Neuronal stem cell (in vitro differentiated cells): Measurements from ENCODE around the gene GNG14.

Source experiments
- DNase-seq: peaks from one replicate; pipeline ENCODE4 v3.0.0-alpha.2; 2013; ENCODE audit warnings: low spot score
- H2AFZ ChIP-seq: one replicate; pipeline ENCODE4 v1.6.1; 2013; ENCODE audit warnings: mild to moderate bottlenecking, low read length, inconsistent platforms
- H2AK5ac ChIP-seq: 2 replicates; pipeline ENCODE4 v1.6.1; 2013; ENCODE audit warnings: low read depth, mild to moderate bottlenecking, inconsistent platforms, low read length, moderate library complexity, mixed read lengths
- H2BK120ac ChIP-seq: 2 replicates; pipeline ENCODE4 v1.6.1; 2013; ENCODE audit warnings: low read depth, mild to moderate bottlenecking, inconsistent platforms, low read length, moderate library complexity, mixed read lengths
- H2BK12ac ChIP-seq: one replicate; pipeline ENCODE4 v1.6.1; 2013; ENCODE audit warnings: low read length, inconsistent platforms
- H2BK15ac ChIP-seq: 2 replicates; pipeline ENCODE4 v1.6.1; 2013; ENCODE audit warnings: mild to moderate bottlenecking, low read length, inconsistent platforms, mixed read lengths
- H2BK5ac ChIP-seq: one replicate; pipeline ENCODE4 v1.6.1; 2013; ENCODE audit warnings: inconsistent platforms, mild to moderate bottlenecking, low read length, moderate library complexity
- H3K14ac ChIP-seq: one replicate; pipeline ENCODE4 v1.6.1; 2013; ENCODE audit warnings: low read length, inconsistent platforms
- H3K18ac ChIP-seq: 2 replicates; pipeline ENCODE4 v1.6.1; 2013; ENCODE audit warnings: low read length, inconsistent platforms
- H3K23ac ChIP-seq: 2 replicates; pipeline ENCODE4 v1.6.1; 2013; ENCODE audit warnings: low read depth, mild to moderate bottlenecking, mixed read lengths, low read length, inconsistent platforms; ENCODE audit not compliant: poor library complexity
- H3K27ac ChIP-seq: replicated peaks from 3 replicates; pipeline ENCODE4 v1.5.1; 2013; ENCODE audit warnings: low read length, inconsistent platforms
- H3K27me3 ChIP-seq, 3 experiments: 2 replicates each; pipeline ENCODE4 v1.6.1; 2013; ENCODE audit warnings: low read length in 3 of 3, mild to moderate bottlenecking in 2 of 3, inconsistent platforms in 1 of 3, low read depth in 1 of 3, mixed read lengths in 1 of 3, moderate library complexity in 1 of 3; ENCODE audit not compliant: control insufficient read depth in 3 of 3, insufficient read depth in 3 of 3
- H3K36me3 ChIP-seq, 2 donors: replicated peaks in 1 of 2; 2 replicates each; pipeline ENCODE4 v1.6.1; 2013; ENCODE audit warnings: low read length in 2 of 2; ENCODE audit not compliant: control insufficient read depth in 2 of 2, insufficient read depth in 2 of 2
- H3K4ac ChIP-seq: 2 replicates; pipeline ENCODE4 v1.6.1; 2013; ENCODE audit warnings: inconsistent platforms, mild to moderate bottlenecking, low read length, moderate library complexity
- H3K4me1 ChIP-seq, 2 donors: 1 replicate in 1 of 2; 2 replicates in 1 of 2; pipeline ENCODE4 v1.6.1; 2013; ENCODE audit warnings: low read length in 2 of 2, low read depth in 1 of 2; ENCODE audit not compliant: control insufficient read depth in 2 of 2, insufficient read depth in 1 of 2
- H3K4me2 ChIP-seq: one replicate; pipeline ENCODE4 v1.6.1; 2013; ENCODE audit warnings: mild to moderate bottlenecking, low read length, inconsistent platforms; ENCODE audit not compliant: insufficient read depth, poor library complexity, severe bottlenecking
- H3K4me3 ChIP-seq, 2 donors: 2 replicates each; pipeline ENCODE4 v1.5.1; 2013; ENCODE audit warnings: low read length in 2 of 2, mild to moderate bottlenecking in 2 of 2, inconsistent platforms in 1 of 2, moderate library complexity in 1 of 2
- H3K79me1 ChIP-seq: one replicate; pipeline ENCODE4 v1.6.1; 2013; ENCODE audit warnings: low read depth, mild to moderate bottlenecking, inconsistent platforms, low read length, moderate library complexity
- H3K9ac ChIP-seq: one replicate; pipeline ENCODE4 v1.6.1; 2013; ENCODE audit warnings: mild to moderate bottlenecking, low read depth, low read length, inconsistent platforms; ENCODE audit not compliant: poor library complexity
- H3K9me3 ChIP-seq, 2 donors: replicated peaks in 1 of 2; 2 replicates each; pipeline versions ENCODE3 to v1.6.1; 2013; ENCODE audit warnings: low read length in 2 of 2, mild to moderate bottlenecking in 2 of 2, inconsistent platforms in 1 of 2, low read depth in 1 of 2, mixed read lengths in 1 of 2, moderate library complexity in 1 of 2; ENCODE audit not compliant: control insufficient read depth in 2 of 2, insufficient read depth in 1 of 2
- H4K8ac ChIP-seq: one replicate; pipeline ENCODE4 v1.6.1; 2013; ENCODE audit warnings: low read depth, mild to moderate bottlenecking, inconsistent platforms, low read length, moderate library complexity
- H4K91ac ChIP-seq: one replicate; pipeline ENCODE4 v1.6.1; 2013; ENCODE audit warnings: low read length, low read depth, mild to moderate bottlenecking, inconsistent platforms; ENCODE audit not compliant: poor library complexity
- WGBS, 2 donors: extraction: QIAGEN DNeasy Blood & Tissue Kit; methylation state at CpG; one replicate each; pipeline ENCODE4 v1.1.7; 2013; ENCODE audit warnings: missing lambda C conversion rate in 2 of 2, mixed read lengths in 1 of 2; ENCODE audit not compliant: insufficient read length in 2 of 2, insufficient replicate concordance in 1 of 2; ENCODE audit errors: extremely low coverage in 2 of 2; 5-methylcytosine and 5-hydroxymethylcytosine counted together

GNG14 gene

DNA sequence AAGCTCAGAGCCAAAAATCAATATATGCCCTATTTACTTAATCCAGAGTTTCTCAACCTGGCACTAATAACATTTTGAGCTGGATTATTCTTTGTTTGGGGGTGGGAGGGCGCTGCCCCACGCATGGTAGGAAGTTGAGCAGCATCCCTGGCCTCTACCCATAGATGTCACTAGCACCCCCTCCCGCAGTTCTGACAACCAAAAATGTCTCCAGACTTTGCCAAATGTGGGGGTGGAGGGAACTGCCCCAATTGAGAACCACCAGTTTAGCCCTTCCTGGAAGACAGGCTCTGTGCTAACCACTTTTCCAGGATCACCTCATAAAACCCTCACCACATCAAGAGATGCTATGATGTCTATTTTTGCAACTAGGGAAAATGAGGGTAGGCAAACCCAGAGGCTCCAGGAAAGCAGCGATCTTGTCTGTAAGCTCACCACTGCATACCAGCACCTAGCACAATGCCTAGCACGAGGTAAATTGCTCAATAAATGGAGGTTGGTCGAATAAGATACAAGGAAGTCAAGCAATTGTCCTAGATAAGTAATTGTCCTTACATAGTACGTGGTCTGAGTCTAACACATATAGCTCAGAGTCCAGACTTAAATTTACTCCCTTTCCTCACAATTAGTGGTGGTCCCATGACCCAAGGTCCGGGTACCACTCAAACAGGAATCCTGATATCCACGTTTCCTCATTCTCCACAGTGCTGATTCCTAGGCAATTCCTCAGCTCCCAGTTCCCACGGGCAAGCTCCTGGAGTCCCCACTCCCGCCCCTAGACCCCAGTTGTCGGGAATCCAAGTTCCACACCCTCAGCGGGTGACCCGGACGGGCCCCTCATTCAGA is 45.8 kb downstream of the GNG14 start:
- no peak overlapping the region for H3K4ac ChIP-seq
- H3K4me1 ChIP-seq, result peaks cover 9 to 11% of the 10 kb centered on the region in 2 donors
- peaks cover 31 to 45% of the 10 kb centered on the region in 2 donors for H3K36me3 ChIP-seq
- H2BK120ac ChIP-seq, result no peak overlapping the region
- peak overlapping the region; percentile 80 for H2BK5ac ChIP-seq
- peak overlapping the region; percentile 76 for H3K4me2 ChIP-seq
- peak; percentile 18 for DNase-seq
- WGBS, 2 donors, result no CpG with 5 or more reads among the region's 15 CpGs
- peak overlapping the region; percentile 89 for H2AFZ ChIP-seq
- no peak overlapping the region for H3K27ac ChIP-seq
- peak overlapping the region; percentile 78 to 99 for H3K4me3 ChIP-seq
- no peaks in the 10 kb centered on the region for H3K9me3 ChIP-seq
- no peak overlapping the region for H2BK15ac ChIP-seq
- H3K23ac ChIP-seq, result peak overlapping the region; percentile 56
- H3K14ac ChIP-seq, result peak overlapping the region; percentile 85
- peak overlapping the region; percentile 95 for H2AK5ac ChIP-seq
- peak overlapping the region; percentile 100 for H3K18ac ChIP-seq
- H4K8ac ChIP-seq, result no peak overlapping the region
- no peaks in the 10 kb centered on the region for H3K27me3 ChIP-seq
- H4K91ac ChIP-seq, result no peak overlapping the region
- peak overlapping the region; percentile 89 for H3K9ac ChIP-seq
- peaks cover 24% of the 10 kb centered on the region for H3K79me1 ChIP-seq
- H2BK12ac ChIP-seq, result no peak overlapping the region

DNA sequence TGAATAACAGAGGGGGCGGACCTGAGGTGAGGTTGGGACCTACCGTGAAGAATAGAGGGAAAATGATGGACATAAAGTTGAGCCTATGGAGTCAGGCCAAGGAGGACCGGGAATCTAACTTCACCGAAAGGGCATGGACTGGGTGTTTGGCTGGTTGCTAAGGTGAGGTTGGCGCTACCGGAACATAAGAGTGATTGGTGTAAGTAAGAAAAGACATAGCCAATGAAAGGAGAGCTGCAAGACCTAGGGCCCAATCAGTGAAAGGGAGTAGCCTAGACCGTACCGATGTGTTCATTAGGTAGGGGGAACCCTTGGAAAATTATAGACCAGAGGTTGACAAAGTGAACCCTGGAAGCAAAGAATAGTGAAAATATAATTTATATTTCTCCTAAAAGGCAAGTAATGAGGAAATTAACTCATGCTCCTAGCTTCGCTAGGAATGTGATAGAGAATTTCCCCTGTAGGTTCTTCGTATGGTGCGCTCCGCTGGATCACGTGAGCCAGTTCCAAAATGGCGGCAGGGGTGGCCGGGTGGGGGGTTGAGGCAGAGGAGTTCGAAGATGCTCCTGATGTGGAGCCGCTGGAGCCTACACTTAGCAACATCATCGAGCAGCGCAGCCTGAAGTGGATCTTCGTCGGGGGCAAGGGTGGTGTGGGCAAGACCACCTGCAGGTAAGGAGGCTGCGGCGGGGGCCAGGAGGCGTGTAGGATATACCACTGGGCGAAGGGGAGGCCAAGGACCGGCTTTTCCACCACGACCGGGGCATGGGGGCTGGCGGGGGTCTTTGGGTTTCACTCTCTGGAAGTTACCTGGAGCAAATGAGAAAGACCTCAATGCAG is 49.4 kb downstream of the GNG14 start, which contains the start of gene GET3:
GET3 (plus strand) TSS at position 503 of the 840 bp plus-strand sequence; CDS start at position 512, 9 bp downstream.
- DNase-seq, result peak; percentile 99
- Histone ChIP-seq H3K9me3 (no peaks in the 10 kb centered on the region), H3K14ac (no peak within 1 kb of the TSS), H3K4me1 (peaks cover 9 to 11% of the 10 kb centered on the region in 2 donors), H4K91ac (no peak within 1 kb of the TSS), H2AFZ (peak within 1 kb of the TSS; percentile 89), H2BK120ac (no peak within 1 kb of the TSS), H3K79me1 (peaks cover 12% of the 10 kb centered on the region), H2BK12ac (no peak within 1 kb of the TSS), H3K18ac (peak within 1 kb of the TSS; percentile 88), H3K23ac (no peak within 1 kb of the TSS), H3K4me2 (peak within 1 kb of the TSS; percentile 85), H3K27me3 (no peaks in the 10 kb centered on the region), H3K27ac (peak within 1 kb of the TSS; percentile 65), H2AK5ac (peak within 1 kb of the TSS; percentile 82), H2BK5ac (peak within 1 kb of the TSS; percentile 67), H3K36me3 (peaks cover 12 to 31% of the 10 kb centered on the region in 2 donors), H3K9ac (peak within 1 kb of the TSS; percentile 97), H2BK15ac (no peak within 1 kb of the TSS), H3K4me3 (peak within 1 kb of the TSS; percentile 92 to 97), H4K8ac (peak within 1 kb of the TSS; percentile 95), H3K4ac (no peak within 1 kb of the TSS)
- no CpG with 5 or more reads among the region's 29 CpGs for WGBS, 2 donors

DNA sequence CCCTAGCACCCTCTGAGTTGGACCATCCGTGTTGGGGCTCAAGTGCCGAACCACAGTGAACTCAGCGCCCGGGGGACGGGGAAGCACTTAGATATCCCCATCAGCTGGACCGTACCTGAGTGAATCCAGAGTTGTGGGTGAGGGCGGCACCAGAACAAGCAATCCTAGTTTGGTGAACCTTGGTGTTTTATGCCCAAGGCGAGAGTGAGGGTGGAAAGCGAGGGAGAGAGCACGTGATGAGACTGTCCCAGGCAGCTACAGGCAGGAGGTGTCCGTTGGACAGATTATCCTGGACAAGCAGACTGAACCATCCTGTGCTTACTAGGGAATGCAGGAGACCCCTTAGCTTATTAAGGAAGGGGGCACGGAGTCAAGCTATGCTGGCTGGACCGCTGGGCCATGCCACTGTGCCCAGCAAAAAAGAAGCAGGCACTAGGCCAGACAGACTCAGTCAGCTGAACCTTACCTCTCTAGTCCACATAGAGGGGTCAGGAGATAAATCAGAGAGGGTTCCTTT is 50.1 kb downstream of the GNG14 start:
- DNase-seq, result no peak
- no peak overlapping the region for H3K14ac ChIP-seq
- no CpG with 5 or more reads among the region's 13 CpGs for WGBS, 2 donors

More for the DNA sequence above, 50.1 kb downstream of the GNG14 start:
- H2BK5ac ChIP-seq, result peak overlapping the region; percentile 67
- H3K27me3 ChIP-seq, result no peaks in the 10 kb centered on the region
- peaks cover 11 to 28% of the 10 kb centered on the region in 2 donors for H3K36me3 ChIP-seq
- H3K23ac ChIP-seq, result no peak overlapping the region
- H4K91ac ChIP-seq, result no peak overlapping the region
- peak overlapping the region; percentile 85 for H3K4me2 ChIP-seq
- no peak overlapping the region for H4K8ac ChIP-seq
- H3K27ac ChIP-seq, result no peak overlapping the region
- H3K9me3 ChIP-seq, result no peaks in the 10 kb centered on the region
- peak overlapping the region; percentile 29 for H3K18ac ChIP-seq
- H3K4ac ChIP-seq, result no peak overlapping the region
- H2BK120ac ChIP-seq, result no peak overlapping the region
- H3K4me3 ChIP-seq, result peak overlapping the region; percentile 92 to 97
- peak overlapping the region; percentile 82 for H2AK5ac ChIP-seq
- H2BK12ac ChIP-seq, result no peak overlapping the region
- no peak overlapping the region for H2BK15ac ChIP-seq
- peaks cover 9 to 10% of the 10 kb centered on the region in 2 donors for H3K4me1 ChIP-seq
- peak overlapping the region; percentile 97 for H3K9ac ChIP-seq
- peaks cover 10% of the 10 kb centered on the region for H3K79me1 ChIP-seq
- H2AFZ ChIP-seq, result peak overlapping the region; percentile 89
